HG02763 (cell line): Measurements from ENCODE around the gene DNAJC22.
"Not testable (repeated sequence)": the region's sequence is repeated elsewhere in the genome, so short reads cannot be mapped to it uniquely, and the experiment has no call there.

ENCODE experiments used
- ATAC-seq: cut with Tn5 transposase; IDR thresholded peaks from one replicate; pipeline ENCODE4 v1.9.1; 2021; ENCODE audit warnings: mild to moderate bottlenecking, moderate library complexity; ENCODE audit not compliant: unreplicated experiment

DNAJC22 gene

DNA sequence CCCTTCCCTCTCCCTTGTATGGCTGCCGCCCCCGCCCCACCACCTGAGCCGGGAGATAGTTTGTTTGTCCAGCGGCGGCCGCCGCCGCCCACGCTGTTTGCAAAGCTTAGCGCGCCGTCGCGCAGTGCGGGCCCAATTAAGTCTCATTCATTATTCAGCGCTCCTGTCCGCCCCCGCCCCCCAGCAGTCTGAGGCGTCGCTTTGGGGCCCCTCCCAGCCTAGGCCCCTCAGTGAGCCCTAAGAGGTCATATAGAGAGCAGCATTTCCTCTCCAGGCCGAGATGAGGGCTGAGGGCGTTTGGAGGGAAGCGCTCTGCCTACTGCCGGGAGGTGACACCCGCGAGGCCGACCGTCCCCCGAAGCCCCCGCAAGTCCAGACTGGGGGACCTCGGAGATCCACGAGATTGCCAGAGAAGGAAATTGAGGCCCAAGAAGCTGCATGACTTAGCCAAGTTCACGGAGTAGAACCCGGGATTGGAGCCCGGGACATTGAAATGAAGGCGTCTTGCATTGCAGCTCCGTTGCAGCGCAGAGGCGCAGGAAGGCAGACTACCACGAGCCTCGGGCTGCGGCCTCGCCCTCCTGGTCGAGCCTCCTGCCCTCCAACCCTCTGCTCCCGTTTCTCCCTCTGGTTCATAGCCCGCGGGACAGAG lies at the start of gene DNAJC22:
Gene DNAJC22, plus strand, starts transcription at position 230 of the 652 bp plus-strand sequence. CDS start 1,985 bp downstream, outside the sequence.
- no peak for ATAC-seq

DNA sequence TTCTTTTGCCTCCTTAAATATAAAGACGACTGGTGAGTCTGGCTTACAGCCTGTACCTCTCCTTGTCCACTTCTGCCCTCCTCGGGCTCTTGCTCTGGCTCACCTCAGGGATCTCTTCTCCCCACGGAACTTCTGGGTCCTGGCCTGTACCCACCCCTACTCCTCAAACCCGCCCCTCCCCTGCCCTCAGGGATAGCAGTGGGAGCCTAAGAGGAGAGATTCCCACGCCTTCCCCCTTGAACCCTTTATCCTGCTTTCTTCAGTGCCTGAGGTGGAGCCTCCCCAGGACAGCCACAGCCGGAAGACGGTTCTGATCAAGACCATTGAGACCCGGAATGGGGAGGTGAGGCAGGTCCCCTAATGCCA lies 49.0 kb upstream of the DNAJC22 start:
- no peak for ATAC-seq

DNA sequence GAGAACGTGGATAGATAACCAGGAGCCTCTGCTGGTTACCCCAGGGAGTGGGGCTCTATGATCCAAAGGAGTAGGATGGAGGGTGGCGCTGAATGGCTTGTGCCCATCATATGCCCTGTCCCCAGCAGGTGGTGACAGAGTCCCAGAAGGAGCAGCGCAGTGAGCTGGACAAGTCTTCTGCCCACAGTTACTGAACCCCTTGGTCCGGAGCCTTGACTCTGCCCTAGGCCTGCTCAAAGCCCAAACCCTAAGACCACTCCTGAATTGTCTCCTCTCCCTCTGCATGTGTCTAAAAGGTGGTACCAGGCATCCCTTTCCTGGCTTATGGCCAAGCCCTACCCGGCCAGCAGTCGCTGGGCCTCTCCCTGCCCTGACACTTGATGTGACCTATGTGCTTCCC lies 48.5 kb upstream of the DNAJC22 start:
- ATAC-seq, result no peak

DNA sequence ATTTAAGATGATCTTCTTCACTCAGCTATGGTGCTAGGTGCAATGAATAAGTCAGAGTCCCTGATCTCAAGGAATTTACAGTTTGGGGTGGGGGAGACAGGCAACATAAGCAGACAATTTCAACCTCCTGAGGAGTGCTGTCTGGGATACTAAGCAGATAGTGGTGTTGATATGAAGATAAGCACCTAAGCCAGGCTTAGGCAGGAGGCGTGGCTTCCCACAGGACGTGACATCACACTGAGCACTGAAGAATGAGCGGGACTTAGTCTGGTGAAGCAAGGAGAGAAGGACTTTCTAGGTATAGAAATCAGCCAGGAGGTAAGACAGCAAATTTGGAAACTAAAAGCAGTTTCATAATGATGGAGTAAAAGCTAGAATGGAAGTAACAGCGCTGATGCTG lies 44.9 kb upstream of the DNAJC22 start:
- no peak for ATAC-seq

DNA sequence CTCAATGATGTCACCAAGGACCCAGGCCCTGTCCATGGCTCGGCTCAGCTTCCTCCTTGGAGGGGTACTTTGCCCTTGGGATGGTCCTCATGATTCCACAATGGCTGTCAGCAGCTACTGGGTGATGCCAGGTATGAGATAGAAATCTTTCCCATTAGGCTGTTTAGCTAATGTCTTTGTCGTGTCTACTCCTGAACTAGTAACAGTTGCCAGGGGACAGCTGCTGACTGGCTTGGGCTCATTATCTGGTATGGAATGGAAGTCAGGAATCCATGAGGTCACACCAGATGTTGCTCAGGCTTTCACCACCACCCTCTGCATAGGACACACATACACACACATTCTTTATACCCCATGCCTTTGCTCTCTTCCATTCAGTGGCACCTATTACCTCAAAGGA lies 42.5 kb upstream of the DNAJC22 start:
- ATAC-seq, result no peak

DNA sequence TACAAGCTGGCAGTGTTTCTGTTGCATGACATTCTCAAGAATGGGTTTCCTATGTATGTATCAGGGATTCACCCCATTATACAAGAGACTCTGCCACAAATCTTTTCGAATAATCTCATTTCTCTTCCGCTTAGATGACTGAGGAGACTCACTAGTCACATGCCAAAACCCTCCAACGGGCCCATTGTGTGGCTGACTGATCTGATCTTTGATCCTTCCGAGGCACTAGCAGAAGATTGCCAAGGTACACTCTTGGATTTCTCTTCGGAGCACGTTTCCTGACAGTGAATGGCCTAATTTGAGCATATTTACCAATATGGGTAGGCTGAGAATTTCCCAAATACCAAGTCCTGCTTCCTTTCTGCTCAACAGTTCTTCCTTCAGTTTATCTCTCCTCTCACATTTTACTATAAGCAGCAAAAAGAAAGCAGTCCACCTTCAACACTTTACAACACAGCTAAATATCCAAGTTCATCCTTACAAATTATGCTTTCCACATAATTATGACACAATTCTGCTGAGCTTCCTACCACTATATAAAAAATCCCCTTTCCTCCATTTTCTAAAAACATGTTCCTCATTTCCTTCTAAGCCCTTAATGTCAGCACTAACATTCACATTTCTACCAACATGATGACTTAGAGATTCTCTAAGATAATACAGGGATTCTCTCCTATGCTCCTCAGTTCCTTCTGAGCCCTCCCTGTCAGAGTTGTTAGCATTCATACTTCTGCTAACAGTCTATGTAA lies 40.8 kb upstream of the DNAJC22 start:
- ATAC-seq, result no peak

DNA sequence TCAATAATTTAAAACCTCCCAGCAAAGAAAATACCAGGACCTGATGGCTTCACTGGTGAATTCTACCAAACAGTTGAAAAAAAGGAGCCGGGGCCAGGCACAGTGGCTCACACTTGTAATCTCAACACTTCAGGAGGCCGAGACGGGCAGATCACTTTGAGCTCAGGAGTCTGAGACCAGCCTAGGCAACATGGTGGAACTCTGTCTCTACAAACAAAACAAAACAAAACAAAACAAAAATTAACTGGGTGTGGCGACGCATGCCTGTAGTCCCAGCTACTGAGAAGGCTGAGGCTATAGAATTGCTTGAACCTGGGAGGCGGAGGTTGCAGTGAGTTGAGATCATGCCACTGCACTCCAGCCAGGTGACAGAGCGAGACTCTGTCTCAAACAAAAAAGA lies 37.3 kb upstream of the DNAJC22 start:
- no peak for ATAC-seq

DNA sequence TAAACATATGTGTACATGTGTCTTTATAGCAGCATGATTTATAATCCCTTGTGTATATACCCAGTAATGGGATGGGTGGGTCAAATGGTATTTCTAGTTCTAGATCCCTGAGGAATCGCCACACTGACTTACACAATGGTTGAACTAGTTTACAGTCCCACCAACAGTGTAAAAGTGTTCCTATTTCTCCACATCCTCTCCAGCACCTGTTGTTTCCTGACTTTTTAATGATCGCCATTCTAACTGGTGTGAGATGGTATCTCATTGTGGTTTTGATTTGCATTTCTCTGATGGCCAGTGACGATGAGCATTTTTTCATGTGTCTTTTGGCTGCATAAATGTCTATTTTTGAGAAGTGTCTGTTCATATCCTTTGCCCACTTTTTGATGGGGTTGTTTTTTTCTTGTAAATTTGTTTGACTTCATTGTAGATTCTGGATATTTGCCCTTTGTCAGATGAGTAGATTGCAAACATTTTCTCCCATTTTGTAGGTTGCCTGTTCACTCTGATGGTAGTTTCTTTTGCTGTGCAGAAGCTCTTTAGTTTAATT lies 36.2 kb upstream of the DNAJC22 start:
- not testable (repeated sequence) for ATAC-seq

DNA sequence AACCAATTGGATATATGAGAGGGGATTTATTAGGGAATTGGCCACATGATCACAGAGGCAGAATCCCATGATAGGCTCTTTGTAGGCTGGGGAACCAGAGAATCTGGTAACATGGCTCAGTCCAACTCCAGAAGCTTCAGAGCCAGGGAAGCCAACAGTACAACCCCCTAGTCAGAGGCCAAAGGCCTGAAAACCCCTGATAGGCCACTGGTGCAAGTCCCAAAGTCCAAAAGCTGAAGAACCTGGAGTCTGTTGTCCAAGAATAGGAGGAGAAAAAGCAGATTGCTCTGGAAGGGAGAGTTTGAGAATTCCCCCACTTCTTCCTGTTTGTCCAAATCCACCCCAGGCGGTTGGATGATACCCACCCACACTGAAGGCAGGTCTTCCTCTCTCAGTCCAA lies 31.9 kb upstream of the DNAJC22 start:
- ATAC-seq, result no peak

DNA sequence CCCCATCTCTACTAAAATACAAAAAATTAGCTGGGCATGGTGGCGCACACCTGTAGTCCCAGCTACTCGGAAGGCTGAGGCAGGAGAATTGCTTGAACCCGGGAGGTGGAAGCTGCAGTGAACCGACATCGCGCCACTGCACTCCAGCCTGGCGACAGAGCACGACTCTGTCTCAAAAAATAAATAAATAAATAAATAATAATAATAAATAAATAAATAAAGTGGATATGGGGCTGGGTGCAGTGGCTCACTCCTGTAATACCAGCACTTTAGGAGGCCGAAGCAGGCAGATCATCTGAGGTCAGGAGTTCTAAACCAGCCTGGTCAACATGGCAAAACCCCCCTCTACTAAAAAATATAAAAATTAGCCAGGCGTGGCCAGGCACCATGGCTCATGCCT lies 29.6 kb upstream of the DNAJC22 start:
- ATAC-seq, result not testable (repeated sequence)

DNA sequence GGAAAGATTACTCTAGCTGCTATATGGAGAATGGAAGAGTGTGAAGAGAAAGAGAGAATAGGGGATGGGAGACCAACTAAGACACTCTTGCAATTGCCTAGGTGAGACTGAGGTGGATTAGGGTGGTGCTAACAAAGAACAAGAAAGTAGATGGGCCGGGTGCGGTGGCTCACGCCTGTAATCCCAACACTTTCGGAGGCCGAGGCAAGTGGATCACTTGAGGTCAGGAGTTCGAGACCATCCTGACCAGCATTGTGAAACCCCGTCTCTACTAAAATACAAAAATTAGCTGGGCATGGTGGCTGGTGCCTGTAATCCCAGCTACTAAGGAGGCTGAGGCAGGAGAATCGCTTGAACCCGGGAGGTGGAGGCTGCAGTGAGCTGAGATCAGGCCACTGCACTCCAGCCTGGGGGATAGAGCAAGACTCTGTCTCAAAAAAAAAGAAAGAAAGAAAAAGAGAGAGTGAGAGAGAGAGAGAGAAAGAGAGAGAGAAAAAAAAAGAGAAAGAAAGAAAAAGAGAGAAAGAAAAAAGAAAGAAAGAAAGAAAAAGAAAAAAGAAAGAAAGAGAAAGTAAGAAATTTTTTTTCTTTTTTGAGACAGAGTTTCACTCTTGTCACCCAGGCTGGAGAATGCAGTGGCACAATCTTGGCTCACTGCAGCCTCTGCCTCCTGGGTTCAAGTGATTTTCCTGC lies 26.1 kb upstream of the DNAJC22 start:
- ATAC-seq, result not testable (repeated sequence)

DNA sequence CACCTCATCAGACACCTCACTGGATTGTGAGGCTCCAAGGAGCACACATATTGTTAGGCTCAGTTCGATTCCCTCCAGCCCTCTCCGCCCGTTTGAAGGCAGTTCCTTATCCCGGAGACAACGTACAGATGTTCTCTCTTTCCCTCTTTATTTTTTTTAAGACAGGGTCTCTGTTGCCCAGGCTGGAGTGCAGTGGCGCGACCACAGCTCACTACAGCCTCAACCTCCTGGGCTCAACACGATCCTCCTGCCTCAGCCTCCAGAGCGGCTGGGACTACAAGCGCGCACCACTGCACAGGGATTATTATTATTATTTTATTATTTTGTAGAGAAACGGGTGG lies 24.4 kb upstream of the DNAJC22 start:
- no peak for ATAC-seq

DNA sequence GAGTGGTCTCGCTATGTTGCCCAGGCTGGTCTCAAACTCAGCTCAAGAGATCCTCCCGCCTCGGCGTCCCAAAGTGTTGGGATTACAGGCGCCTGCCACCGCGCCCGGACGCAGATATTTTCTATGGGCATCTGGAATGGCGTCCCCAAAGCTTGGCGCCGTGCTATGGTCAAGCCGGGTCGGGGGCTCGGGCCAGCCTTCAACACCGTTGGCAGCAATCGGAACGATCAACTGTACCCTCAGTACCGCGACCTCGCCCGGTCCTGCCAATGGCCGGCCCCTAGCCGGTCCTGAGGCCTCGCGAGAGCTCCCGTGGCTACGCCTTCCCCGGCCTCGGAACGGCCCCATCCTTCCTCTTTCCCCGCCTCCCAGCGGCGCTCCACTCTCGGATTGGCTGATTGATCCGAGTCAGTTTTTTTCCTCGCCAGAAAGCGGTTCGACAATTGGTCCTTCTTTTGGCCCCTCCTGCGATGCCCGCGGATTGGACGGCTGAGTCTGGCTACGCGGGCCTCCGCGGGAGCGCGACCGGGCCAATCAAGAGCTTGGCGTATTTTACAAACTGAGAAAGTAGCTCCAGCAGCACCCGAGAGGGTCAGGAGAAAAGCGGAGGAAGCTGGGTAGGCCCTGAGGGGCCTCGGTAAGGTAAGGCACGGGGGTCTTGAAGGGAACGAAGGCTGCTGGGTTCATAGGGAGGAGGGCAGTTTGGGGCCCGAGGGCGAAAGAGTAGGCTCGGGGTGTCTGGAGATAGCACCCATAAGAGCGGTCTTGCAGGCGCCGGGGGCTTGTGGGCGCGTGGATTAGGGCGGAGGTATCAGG lies 23.8 kb upstream of the DNAJC22 start, which contains the start of gene TROAP:
Gene TROAP, plus strand, starts transcription at position 548 of the 816 bp plus-strand sequence. CDS start 354 bp downstream, outside the sequence.
- ATAC-seq, result peak; percentile 98

DNA sequence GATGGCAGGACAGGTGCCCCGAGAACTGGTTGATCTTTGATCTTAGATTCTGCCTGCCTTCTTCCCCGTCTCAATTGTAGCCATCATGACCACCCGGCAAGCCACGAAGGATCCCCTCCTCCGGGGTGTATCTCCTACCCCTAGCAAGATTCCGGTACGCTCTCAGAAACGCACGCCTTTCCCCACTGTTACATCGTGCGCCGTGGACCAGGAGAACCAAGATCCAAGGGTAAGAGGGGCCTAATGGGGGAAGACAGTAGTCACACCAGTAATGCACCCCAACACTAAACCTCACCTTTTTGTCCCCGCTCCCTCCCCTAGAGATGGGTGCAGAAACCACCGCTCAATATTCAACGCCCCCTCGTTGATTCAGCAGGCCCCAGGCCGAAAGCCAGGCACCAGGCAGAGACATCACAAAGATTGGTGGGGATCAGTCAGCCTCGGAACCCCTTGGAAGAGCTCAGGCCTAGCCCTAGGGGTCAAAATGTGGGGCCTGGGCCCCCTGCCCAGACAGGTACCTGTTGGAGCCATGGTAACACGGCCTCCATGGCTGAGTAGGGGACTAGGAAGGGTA lies 23.1 kb upstream of the DNAJC22 start:
- ATAC-seq, result no peak

DNA sequence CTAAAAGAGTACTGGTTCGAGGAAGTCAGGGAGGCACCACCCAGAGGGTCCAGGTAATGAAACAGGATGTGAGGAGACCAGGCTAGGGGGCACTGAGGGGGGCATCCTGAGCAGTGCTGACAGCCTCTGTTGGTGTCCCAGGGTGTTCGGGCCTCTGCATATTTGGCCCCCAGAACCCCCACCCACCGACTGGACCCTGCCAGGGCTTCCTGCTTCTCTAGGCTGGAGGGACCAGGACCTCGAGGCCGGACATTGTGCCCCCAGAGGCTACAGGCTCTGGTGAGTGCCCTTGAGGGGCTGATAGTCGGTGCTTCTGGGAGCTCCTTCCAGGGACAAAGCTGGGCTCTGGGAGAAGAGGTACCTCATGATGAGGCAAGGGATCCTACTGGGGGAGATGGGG lies 21.1 kb upstream of the DNAJC22 start:
- no peak for ATAC-seq

DNA sequence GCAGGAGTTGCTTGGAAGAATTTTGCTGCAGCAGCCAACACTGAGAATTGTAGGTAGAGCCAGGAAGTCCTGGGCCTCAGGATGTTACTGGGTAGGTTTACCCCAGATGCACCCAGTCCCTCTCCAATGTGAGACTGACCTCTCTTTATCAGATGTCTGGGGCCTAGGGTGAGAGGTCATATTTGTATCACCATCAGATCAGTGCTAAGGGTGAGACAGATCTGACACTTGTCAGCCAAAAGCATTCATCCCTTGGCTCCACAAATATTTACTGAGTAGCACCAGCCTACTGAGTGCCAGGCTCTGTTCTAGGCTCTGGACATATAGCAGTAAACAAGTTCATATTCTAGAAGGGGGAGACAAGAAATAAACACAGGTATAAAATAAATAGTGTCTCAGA lies 19.3 kb upstream of the DNAJC22 start:
- no peak for ATAC-seq

DNA sequence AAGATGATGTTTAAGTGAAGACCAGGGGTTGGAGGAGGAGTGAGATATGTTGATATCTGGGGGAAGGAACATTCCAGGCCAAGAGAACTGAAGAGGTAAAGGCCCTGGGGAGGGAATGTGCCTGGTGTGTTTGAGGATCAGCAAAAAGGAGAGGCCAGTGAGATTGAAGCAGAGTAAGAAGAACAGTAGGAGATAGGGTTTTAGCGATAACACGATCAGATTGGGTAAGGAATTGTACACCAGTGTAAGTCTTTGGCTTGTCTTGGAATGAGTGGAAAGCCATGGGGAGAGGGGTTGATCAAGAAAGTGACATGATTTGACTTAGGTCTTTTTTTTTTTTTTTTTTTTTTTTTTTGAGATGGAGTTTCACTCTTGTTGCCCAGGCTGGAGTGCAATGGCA lies 18.8 kb upstream of the DNAJC22 start:
- ATAC-seq, result no peak

DNA sequence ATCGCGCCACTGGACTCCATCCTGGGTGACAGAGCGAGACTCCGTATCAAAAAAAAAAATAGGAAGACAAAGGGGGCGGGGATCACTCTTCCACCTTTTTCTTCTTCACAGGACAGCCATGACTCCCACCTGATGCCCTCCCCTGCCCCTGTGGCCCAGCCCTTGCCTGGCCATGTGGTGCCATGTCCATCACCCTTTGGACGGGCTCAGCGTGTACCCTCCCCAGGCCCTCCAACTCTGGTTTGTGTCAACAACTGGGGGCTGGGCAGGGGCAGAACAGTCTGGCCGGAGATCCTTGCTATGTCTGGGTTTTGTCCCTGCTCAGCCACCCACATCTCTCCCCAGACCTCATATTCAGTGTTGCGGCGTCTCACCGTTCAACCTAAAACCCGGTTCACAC lies 17.9 kb upstream of the DNAJC22 start:
- ATAC-seq, result no peak

DNA sequence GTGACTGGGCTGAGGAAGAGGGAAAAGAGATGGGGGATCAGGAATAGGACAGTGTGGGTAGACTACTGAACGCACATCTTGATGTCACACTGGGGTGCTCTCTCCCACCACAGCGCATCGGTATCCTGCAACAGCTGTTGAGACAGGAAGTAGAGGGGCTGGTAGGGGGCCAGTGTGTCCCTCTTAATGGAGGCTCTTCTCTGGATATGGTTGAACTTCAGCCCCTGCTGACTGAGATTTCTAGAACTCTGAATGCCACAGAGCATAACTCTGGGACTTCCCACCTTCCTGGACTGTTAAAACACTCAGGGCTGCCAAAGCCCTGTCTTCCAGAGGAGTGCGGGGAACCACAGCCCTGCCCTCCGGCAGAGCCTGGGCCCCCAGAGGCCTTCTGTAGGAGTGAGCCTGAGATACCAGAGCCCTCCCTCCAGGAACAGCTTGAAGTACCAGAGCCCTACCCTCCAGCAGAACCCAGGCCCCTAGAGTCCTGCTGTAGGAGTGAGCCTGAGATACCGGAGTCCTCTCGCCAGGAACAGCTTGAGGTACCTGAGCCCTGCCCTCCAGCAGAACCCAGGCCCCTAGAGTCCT lies 16.6 kb upstream of the DNAJC22 start:
- ATAC-seq, result no peak
